SJCRH30 (cell line): ENCODE data around the gene S1PR3. TPM values are rescaled to one million over a fixed set of nuclear protein-coding genes. Genes with fewer than 3 reads are reported as not detected.

Experiments
- DNase-seq, 2 experiments: peaks; one replicate each; pipeline ENCODE4 v3.0.0-alpha.2; 2015 to 2020
- H3K27ac ChIP-seq: fragments of 250-450 bp; sonication (Bioruptor Pico); 2 replicates; pipeline ENCODE4 v1.5.1; 2020; ENCODE audit warnings: mild to moderate bottlenecking, moderate library complexity
- H3K27me3 ChIP-seq: fragments of 250-450 bp; sonication (Bioruptor Pico); 2 replicates; pipeline ENCODE4 v1.5.1; 2020; ENCODE audit warnings: mild to moderate bottlenecking, moderate library complexity
- H3K36me3 ChIP-seq: fragments of 250-450 bp; sonication (Bioruptor Pico); 2 replicates; pipeline ENCODE4 v1.5.1; 2020; ENCODE audit warnings: mild to moderate bottlenecking, moderate library complexity
- H3K4me1 ChIP-seq: fragments of 250-450 bp; sonication (Bioruptor Pico); 2 replicates; pipeline ENCODE4 v1.5.1; 2020; ENCODE audit warnings: mild to moderate bottlenecking, moderate library complexity
- H3K4me3 ChIP-seq: fragments of 250-450 bp; sonication (Bioruptor Pico); 2 replicates; pipeline ENCODE4 v1.5.1; 2020; ENCODE audit warnings: mild to moderate bottlenecking, moderate library complexity
- H3K9me3 ChIP-seq: fragments of 250-450 bp; sonication (Bioruptor Pico); replicated peaks from 2 replicates; pipeline ENCODE4 v1.5.1; 2020; ENCODE audit warnings: mild to moderate bottlenecking, moderate library complexity
- total RNA-seq: library from RNA; depleted of rRNA; stranded (reverse); fragments of >200 nt; shearing (Covaris generic); gene quantifications from 2 replicates; pipeline ENCODE4 v1.2.3, GENCODE V29; 2014

Gene S1PR3
- total RNA-seq, 1 experiment from 2014 or later: not detected

- H3K9me3 ChIP-seq: no peaks in the 10 kb centered on the region
- no peak overlapping the region for H3K4me3 ChIP-seq
- no peaks in the 10 kb centered on the region for H3K4me1 ChIP-seq
- H3K36me3 ChIP-seq: no peaks in the 10 kb centered on the region
- no peak overlapping the region for H3K27ac ChIP-seq
- H3K27me3 ChIP-seq: no peaks in the 10 kb centered on the region
- peak in 1 of 2 experiments; percentile 7 for DNase-seq
These were observed 30.0 kb downstream of the S1PR3 start for GRCh38 chr9:89021154-89021803.

GRCh38 chr9:89022001-89022759 is 30.9 kb downstream of the S1PR3 start:
- DNase-seq: no peak
- H3K4me3 ChIP-seq: no peak overlapping the region
- no peaks in the 10 kb centered on the region for H3K27me3 ChIP-seq
- H3K4me1 ChIP-seq: no peaks in the 10 kb centered on the region
- no peaks in the 10 kb centered on the region for H3K9me3 ChIP-seq
- H3K27ac ChIP-seq: no peak overlapping the region
- no peaks in the 10 kb centered on the region for H3K36me3 ChIP-seq

- Histone ChIP-seq H3K9me3 (no peaks in the 10 kb centered on the region), H3K4me1 (no peaks in the 10 kb centered on the region), H3K36me3 (no peaks in the 10 kb centered on the region), H3K4me3 (no peak overlapping the region), H3K27me3 (no peaks in the 10 kb centered on the region), H3K27ac (no peak overlapping the region)
- DNase-seq: no peak
These were observed 31.6 kb downstream of the S1PR3 start for GRCh38 chr9:89022902-89023301.

GRCh38 chr9:89023740-89024139 is 32.5 kb downstream of the S1PR3 start:
- H3K9me3 ChIP-seq: no peaks in the 10 kb centered on the region
- H3K27ac ChIP-seq: no peak overlapping the region
- H3K4me1 ChIP-seq: no peaks in the 10 kb centered on the region
- no peaks in the 10 kb centered on the region for H3K36me3 ChIP-seq
- no peaks in the 10 kb centered on the region for H3K27me3 ChIP-seq
- no peak for DNase-seq
- no peak overlapping the region for H3K4me3 ChIP-seq

GRCh38 chr9:89024727-89025126 is 33.5 kb downstream of the S1PR3 start:
- no peak overlapping the region for H3K27ac ChIP-seq
- no peaks in the 10 kb centered on the region for H3K36me3 ChIP-seq
- H3K9me3 ChIP-seq: no peaks in the 10 kb centered on the region
- H3K4me1 ChIP-seq: no peaks in the 10 kb centered on the region
- H3K4me3 ChIP-seq: no peak overlapping the region
- H3K27me3 ChIP-seq: no peaks in the 10 kb centered on the region
- DNase-seq: no peak

- no peak for DNase-seq
- Histone ChIP-seq H3K27ac (no peak overlapping the region), H3K27me3 (no peaks in the 10 kb centered on the region), H3K4me1 (no peaks in the 10 kb centered on the region), H3K9me3 (no peaks in the 10 kb centered on the region), H3K4me3 (no peak overlapping the region), H3K36me3 (no peaks in the 10 kb centered on the region)
These were observed 34.3 kb downstream of the S1PR3 start for GRCh38 chr9:89025553-89025952.

GRCh38 chr9:89026876-89027275 is 35.6 kb downstream of the S1PR3 start:
- H3K4me3 ChIP-seq: no peak overlapping the region
- no peaks in the 10 kb centered on the region for H3K27me3 ChIP-seq
- no peaks in the 10 kb centered on the region for H3K36me3 ChIP-seq
- H3K27ac ChIP-seq: no peak overlapping the region
- H3K9me3 ChIP-seq: no peaks in the 10 kb centered on the region
- DNase-seq: no peak
- no peaks in the 10 kb centered on the region for H3K4me1 ChIP-seq

- no peaks in the 10 kb centered on the region for H3K36me3 ChIP-seq
- DNase-seq: no peak
These were observed 38.5 kb downstream of the S1PR3 start for GRCh38 chr9:89029788-89030187.

GRCh38 chr9:89032173-89032572 is 40.9 kb downstream of the S1PR3 start:
- H3K9me3 ChIP-seq: no peaks in the 10 kb centered on the region
- no peaks in the 10 kb centered on the region for H3K4me1 ChIP-seq
- H3K36me3 ChIP-seq: no peaks in the 10 kb centered on the region
- no peak overlapping the region for H3K4me3 ChIP-seq
- H3K27me3 ChIP-seq: no peaks in the 10 kb centered on the region
- DNase-seq: no peak
- H3K27ac ChIP-seq: no peak overlapping the region

More at GRCh38 chr9:89029788-89030187, 38.5 kb downstream of the S1PR3 start:
- Histone ChIP-seq H3K4me3 (no peak overlapping the region), H3K4me1 (no peaks in the 10 kb centered on the region), H3K9me3 (no peaks in the 10 kb centered on the region), H3K27me3 (no peaks in the 10 kb centered on the region), H3K27ac (no peak overlapping the region)

- DNase-seq: no peak
- Histone ChIP-seq H3K27me3 (no peaks in the 10 kb centered on the region), H3K27ac (no peak overlapping the region), H3K4me1 (no peaks in the 10 kb centered on the region), H3K9me3 (no peaks in the 10 kb centered on the region), H3K36me3 (no peaks in the 10 kb centered on the region), H3K4me3 (no peak overlapping the region)
These were observed 41.4 kb downstream of the S1PR3 start for GRCh38 chr9:89032661-89033060.

- no peaks in the 10 kb centered on the region for H3K4me1 ChIP-seq
- no peak overlapping the region for H3K4me3 ChIP-seq
- H3K27me3 ChIP-seq: no peaks in the 10 kb centered on the region
- no peak overlapping the region for H3K27ac ChIP-seq
- H3K36me3 ChIP-seq: no peaks in the 10 kb centered on the region
- no peaks in the 10 kb centered on the region for H3K9me3 ChIP-seq
- no peak for DNase-seq
These were observed 45.1 kb downstream of the S1PR3 start for GRCh38 chr9:89036383-89036782.

- Histone ChIP-seq H3K4me1 (no peaks in the 10 kb centered on the region), H3K9me3 (no peaks in the 10 kb centered on the region), H3K27me3 (no peaks in the 10 kb centered on the region), H3K36me3 (no peaks in the 10 kb centered on the region), H3K27ac (no peak overlapping the region), H3K4me3 (no peak overlapping the region)
- DNase-seq: no peak
These were observed 45.6 kb downstream of the S1PR3 start for GRCh38 chr9:89036891-89037290.

GRCh38 chr9:89037346-89037745 is 46.1 kb downstream of the S1PR3 start:
- Histone ChIP-seq H3K27me3 (no peaks in the 10 kb centered on the region), H3K4me1 (no peaks in the 10 kb centered on the region)
- no peak for DNase-seq

GRCh38 chr9:89037891-89038290 is 46.6 kb downstream of the S1PR3 start:
- Histone ChIP-seq H3K4me1 (no peaks in the 10 kb centered on the region), H3K27ac (no peak overlapping the region), H3K36me3 (no peaks in the 10 kb centered on the region), H3K27me3 (no peaks in the 10 kb centered on the region), H3K9me3 (no peaks in the 10 kb centered on the region), H3K4me3 (no peak overlapping the region)
- DNase-seq: no peak

More at GRCh38 chr9:89037346-89037745, 46.1 kb downstream of the S1PR3 start:
- H3K36me3 ChIP-seq: no peaks in the 10 kb centered on the region
- H3K27ac ChIP-seq: no peak overlapping the region
- H3K9me3 ChIP-seq: no peaks in the 10 kb centered on the region
- no peak overlapping the region for H3K4me3 ChIP-seq

GRCh38 chr9:89038382-89039103 is 47.3 kb downstream of the S1PR3 start:
- H3K36me3 ChIP-seq: no peaks in the 10 kb centered on the region
- H3K9me3 ChIP-seq: no peaks in the 10 kb centered on the region
- H3K27ac ChIP-seq: no peak overlapping the region
- H3K4me1 ChIP-seq: no peaks in the 10 kb centered on the region
- H3K27me3 ChIP-seq: no peaks in the 10 kb centered on the region
- DNase-seq: no peak
- H3K4me3 ChIP-seq: no peak overlapping the region
